ENCODE measurements around the gene CFL1.

The CFL1 gene

GRCh38 chr11:65844231-65844872 is 13.6 kb downstream of the CFL1 start:
- Histone ChIP-seq H3K27ac (no peak overlapping the region), H3K4me2 (ENCODE audit: low read length) (no peak overlapping the region), H3K27me3 (ENCODE audit: control insufficient read depth, insufficient read depth, low read length) (no peaks in the 10 kb centered on the region), H3K9me3 (ENCODE audit: control insufficient read depth, low read length) (no peaks in the 10 kb centered on the region), H3K36me3 (ENCODE audit: control insufficient read depth, insufficient read depth, low read length) (no peaks in the 10 kb centered on the region), H2AFZ (no peak overlapping the region), H3K4me3 (ENCODE audit: low read depth, low read length) (no peak overlapping the region), H3K79me2 (no peaks in the 10 kb centered on the region), H3K4me1 (no peaks in the 10 kb centered on the region), H3K9ac (no peak overlapping the region)
- TF ChIP-seq, protein P1, sequence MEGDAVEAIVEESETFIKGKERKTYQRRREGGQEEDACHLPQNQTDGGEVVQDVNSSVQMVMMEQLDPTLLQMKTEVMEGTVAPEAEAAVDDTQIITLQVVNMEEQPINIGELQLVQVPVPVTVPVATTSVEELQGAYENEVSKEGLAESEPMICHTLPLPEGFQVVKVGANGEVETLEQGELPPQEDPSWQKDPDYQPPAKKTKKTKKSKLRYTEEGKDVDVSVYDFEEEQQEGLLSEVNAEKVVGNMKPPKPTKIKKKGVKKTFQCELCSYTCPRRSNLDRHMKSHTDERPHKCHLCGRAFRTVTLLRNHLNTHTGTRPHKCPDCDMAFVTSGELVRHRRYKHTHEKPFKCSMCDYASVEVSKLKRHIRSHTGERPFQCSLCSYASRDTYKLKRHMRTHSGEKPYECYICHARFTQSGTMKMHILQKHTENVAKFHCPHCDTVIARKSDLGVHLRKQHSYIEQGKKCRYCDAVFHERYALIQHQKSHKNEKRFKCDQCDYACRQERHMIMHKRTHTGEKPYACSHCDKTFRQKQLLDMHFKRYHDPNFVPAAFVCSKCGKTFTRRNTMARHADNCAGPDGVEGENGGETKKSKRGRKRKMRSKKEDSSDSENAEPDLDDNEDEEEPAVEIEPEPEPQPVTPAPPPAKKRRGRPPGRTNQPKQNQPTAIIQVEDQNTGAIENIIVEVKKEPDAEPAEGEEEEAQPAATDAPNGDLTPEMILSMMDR (IDR thresholded peaks at IDR 0.05), result no peak

- no peaks in the 10 kb centered on the region for H3K79me2 ChIP-seq
- no peaks in the 10 kb centered on the region for H3K4me1 ChIP-seq
- H3K27me3 ChIP-seq (ENCODE audit: control insufficient read depth, insufficient read depth, low read length), result no peaks in the 10 kb centered on the region
- no peak overlapping the region for H3K27ac ChIP-seq
- no peaks in the 10 kb centered on the region for H3K36me3 ChIP-seq (ENCODE audit: control insufficient read depth, insufficient read depth, low read length)
- H3K9me3 ChIP-seq (ENCODE audit: control insufficient read depth, low read length), result no peaks in the 10 kb centered on the region
- no peak overlapping the region for H3K9ac ChIP-seq
- no peak overlapping the region for H2AFZ ChIP-seq
- H3K4me3 ChIP-seq (ENCODE audit: low read depth, low read length), result no peak overlapping the region
- TF ChIP-seq, protein P1 (IDR thresholded peaks at IDR 0.05), result no peak
- no peak overlapping the region for H3K4me2 ChIP-seq (ENCODE audit: low read length)
These were observed 14.2 kb downstream of the CFL1 start for GRCh38 chr11:65843811-65844210.

DNA sequence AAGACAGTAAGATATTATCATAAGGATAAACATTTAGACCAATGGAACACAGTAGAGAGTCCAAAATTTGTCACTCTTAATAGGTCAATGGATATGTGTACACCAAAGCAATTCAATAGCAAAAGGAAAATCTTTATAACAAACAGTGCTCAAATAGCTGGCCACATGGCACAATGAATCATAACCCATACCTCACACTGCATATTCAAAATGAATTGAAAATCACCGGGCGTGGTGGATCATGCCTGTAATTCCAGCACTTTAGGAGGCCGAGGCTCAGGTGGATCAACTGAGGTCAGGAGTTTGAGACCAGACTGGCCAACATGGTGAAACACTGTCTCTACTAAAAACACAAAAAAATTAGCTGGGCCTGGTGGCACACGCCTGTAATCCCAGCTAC is 15.8 kb downstream of the CFL1 start:
- Histone ChIP-seq H3K79me2 (no peaks in the 10 kb centered on the region), H3K4me3 (ENCODE audit: low read depth, low read length) (no peak overlapping the region), H3K27ac (no peak overlapping the region), H3K4me2 (ENCODE audit: low read length) (no peak overlapping the region), H3K9ac (no peak overlapping the region), H3K4me1 (no peaks in the 10 kb centered on the region), H3K9me3 (ENCODE audit: control insufficient read depth, low read length) (no peaks in the 10 kb centered on the region), H3K27me3 (ENCODE audit: control insufficient read depth, insufficient read depth, low read length) (no peaks in the 10 kb centered on the region), H2AFZ (no peak overlapping the region), H3K36me3 (ENCODE audit: control insufficient read depth, insufficient read depth, low read length) (no peaks in the 10 kb centered on the region)
- TF ChIP-seq, protein P1 (IDR thresholded peaks at IDR 0.05), result no peak

GRCh38 chr11:65834202-65834601 is 23.8 kb downstream of the CFL1 start:
- Histone ChIP-seq H3K27ac (no peak overlapping the region), H3K9me3 (ENCODE audit: control insufficient read depth, low read length) (no peaks in the 10 kb centered on the region), H3K9ac (no peak overlapping the region), H3K27me3 (ENCODE audit: control insufficient read depth, insufficient read depth, low read length) (no peaks in the 10 kb centered on the region), H2AFZ (peak overlapping the region; percentile 98), H3K4me1 (peaks cover 3% of the 10 kb centered on the region), H3K4me3 (ENCODE audit: low read depth, low read length) (peak overlapping the region; percentile 69), H3K36me3 (ENCODE audit: control insufficient read depth, insufficient read depth, low read length) (no peaks in the 10 kb centered on the region), H3K79me2 (no peaks in the 10 kb centered on the region), H3K4me2 (ENCODE audit: low read length) (peak overlapping the region; percentile 95)
- TF ChIP-seq, protein P1 (IDR thresholded peaks at IDR 0.05), result no peak

All from parathyroid adenoma (tissue), 2 donors.